Posterior vena cava (tissue), 2 donors: ENCODE measurements around the gene NAA15. TPM values are rescaled to one million over a fixed set of nuclear protein-coding genes. Genes with fewer than 3 reads are reported as not detected.
"Not testable (repeated sequence)": the region's sequence is repeated elsewhere in the genome, so short reads cannot be mapped to it uniquely, and the experiment has no call there.

Experiments used
- DNase-seq: peaks from one replicate; pipeline ENCODE4 v3.0.0-alpha.2; 2020; ENCODE audit warnings: low spot score
- intact Hi-C, 2 donors: fragments of 100-400 bp; cut with DNase I; formaldehyde crosslinking; loops; one replicate each; pipeline versions ENCODE4 v1.14.1 to v1.14.2; 2022 to 2023
- total RNA-seq, 2 donors: library from RNA; stranded (reverse); fragmentation: NEBNext Ultra II Directional; extraction: Animal tissue kit (Norgen Biotek cat#: 25700); gene quantifications; one replicate each; pipeline ENCODE4 v1.2.1, GENCODE V29; 2021
- donor health status: DM: yes; HTN: yes; CAD: no.
- donor health status: DM: yes; HTN: yes; CAD: no.

Gene NAA15
- total RNA-seq, 2 donors from 2014 or later, result 36.0 to 57.0 TPM

DNA sequence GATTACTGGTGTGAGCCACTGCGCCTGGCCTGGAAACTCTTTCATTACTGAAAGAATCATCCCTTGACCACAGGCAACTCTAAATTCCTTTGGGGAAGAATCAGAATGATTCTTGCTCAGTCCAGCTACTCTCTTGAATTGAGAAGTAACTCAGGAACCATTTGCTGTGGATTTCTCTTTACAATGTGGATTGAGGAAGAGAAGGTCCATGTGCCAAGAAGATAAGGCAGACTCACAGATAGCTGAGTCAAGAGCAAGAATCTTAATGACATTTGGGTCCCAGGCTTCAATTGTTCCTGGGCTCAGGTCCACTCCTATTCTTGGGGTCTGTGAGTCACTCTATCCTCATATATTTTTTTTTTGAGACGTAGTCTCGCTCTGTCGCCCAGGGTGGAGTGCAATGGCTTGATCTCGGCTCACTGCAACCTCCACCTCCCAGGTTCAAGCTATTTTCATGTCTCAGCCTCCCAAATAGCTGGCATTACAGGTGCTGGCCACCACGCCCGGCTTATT is 15.1 kb upstream of the NAA15 start:
- intact Hi-C loops, result loop anchor here in 1 of 2 donors (10.0 kb wide), 1 partner anchor 181 kb away; no protein-coding TSS in a partner anchor
- no peak for DNase-seq

DNA sequence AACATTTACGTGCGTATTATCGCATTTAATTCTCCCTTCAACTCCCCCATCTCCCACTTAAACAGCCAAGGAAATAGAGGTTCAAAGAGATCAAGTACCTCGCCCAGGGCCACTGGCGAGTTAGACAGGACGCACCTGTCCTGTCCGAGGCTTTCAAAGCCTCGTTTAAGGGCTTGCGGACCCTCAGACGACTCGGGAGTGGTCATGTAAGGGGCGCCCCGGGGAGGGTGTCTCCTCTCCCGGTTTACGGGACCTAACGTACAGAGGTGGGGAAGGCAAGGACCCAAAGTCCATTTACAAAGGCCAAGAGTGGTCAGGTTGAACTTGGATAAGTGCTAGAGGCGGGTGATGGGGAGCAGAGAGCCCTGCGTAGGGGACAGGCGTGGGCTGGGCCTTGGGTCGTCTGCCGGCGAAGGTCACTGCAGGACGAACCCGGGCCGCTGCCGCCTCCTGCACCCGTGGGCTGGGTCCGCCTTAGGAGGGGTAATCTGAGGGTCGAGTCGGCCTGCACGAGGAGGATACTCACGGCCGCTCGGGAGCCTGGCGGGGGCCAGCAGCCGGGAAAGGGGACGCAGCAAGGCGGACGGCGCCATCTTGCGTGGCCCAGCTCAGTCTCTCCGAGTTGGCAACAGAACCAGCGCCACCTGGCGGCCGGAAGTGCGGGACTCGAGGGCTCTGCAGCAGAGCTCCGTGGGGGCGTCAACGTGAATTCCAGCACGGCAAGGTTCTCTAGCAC is 5.9 kb upstream of the NAA15 start:
- peak; percentile 100 for DNase-seq
- intact Hi-C loops, result loop anchor here (5.0 kb wide), 2 partner anchors 68 to 263 kb away; no protein-coding TSS in a partner anchor

GRCh38 chr4:139295942-139296299 is 5.4 kb upstream of the NAA15 start:
- intact Hi-C loops, result loop anchor here (5.0 kb wide), 2 partner anchors 69 to 264 kb away; no protein-coding TSS in a partner anchor
- DNase-seq, result no peak

DNA sequence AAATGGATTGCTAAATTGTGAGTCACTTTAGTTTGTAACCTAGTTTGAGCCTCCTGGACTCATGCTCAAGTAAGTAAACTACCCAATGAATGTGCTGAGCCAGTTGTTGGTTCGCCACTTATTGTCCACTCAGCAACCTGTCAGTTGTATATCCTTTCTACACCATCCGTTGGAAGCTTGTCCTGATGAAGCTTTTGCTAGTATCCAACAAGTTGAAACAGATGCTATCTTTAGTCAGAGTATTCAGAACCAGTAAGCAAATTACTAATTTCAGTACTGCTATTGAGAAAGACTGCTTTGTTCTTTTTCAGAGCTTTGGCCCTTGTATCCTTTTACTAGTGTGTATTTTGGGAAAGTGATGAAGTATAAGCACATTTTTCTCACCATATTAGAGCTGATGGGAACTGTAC is 4.3 kb upstream of the NAA15 start:
- no peak for DNase-seq
- intact Hi-C loops, result loop anchor here (5.0 kb wide), 2 partner anchors 70 to 265 kb away; no protein-coding TSS in a partner anchor

DNA sequence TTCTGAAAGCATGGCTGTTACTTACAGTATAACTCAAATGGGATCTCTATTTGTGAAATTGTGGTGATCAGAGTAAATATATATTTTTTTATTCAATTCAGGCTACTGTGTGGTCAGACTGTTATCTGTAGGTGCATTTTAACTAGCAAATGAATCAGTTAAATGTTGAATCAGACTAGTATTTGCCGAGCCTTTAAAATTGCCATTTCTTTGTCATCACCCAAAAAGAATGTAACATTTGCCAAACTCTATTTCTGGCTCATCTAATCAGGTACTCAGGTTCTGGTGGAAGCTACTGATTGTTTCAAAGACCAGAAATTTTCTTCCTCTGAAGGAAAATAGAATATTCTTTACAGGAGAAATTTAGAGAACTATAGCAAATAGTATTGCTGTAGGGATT is 1.8 kb upstream of the NAA15 start:
- DNase-seq, result no peak
- intact Hi-C loops, result loop anchor here (5.0 kb wide), 2 partner anchors 72 to 267 kb away; no protein-coding TSS in a partner anchor

DNA sequence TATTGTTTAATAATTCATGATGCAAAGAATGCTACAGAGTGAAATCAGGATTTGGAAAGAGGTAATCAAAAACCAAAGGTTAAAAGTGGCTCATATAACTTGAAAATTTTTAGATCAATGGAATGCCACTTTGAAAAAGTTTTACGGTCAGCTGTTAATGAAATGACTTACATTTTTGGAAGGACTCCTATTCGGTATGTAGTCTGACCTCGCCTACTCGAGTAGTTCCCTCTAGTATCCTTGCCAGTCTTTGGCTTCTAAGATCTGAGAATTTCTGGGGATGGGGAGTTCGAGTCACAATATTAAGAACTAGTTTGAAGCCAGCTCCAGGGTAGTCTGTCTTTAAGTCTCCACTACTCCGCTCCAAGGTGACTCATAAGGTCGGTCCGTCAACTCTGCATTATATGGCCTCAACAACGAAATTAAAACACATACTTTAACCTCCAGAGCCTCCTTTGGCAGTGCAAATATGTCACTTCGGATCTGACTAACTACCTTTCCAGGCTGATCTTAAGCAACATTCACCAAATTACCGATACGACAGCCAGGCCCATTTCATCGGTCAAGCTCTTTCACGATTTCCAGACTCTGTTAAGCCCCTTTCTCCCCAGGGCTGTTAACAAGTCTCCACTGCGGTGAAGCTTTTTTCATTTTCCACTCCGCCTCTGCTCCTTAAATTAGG is 733 bp upstream of the NAA15 start:
- intact Hi-C loops, result no loop called here

DNA sequence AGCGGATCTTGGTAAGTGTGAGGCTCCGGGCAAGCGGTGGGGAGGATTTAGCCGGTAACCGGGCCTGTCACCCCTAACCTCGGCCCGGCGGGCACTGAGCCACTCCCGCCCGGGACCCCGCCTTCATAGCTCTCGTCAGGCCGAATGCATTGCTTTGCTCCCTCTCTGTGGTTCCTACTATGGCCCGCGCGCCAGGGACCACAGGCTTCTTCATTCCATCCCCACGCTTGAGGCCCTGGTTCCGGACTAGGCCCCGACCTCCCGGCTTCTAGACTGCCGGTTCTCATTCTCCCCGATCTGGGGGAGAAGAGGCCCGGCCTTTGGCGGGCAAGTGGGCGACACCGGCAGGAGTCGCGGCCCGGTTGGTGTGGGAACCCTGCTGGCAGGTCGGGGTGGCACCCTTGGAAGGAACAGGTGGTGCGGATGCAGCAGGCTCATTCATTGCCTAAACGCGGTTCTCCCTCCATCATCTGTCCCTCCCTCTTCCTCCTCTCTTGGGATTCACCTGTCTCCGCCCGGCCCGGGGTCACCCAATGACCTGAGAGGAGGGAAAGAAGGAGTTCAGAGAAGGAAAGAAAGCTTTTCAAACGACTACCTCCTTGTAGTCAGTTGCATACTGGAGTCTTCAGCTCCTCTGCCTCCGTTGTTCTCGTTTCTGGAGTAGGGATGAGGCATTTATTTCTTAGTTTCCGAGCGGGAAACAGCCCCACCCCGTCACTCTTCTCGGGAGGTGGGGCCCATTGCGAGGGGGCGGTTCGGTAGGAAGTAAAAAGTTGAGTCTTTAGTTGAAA is 711 bp downstream of the NAA15 start, which contains the start of gene NDUFC1:
TSS of gene NDUFC1 (minus strand) at position 657 of the 791 bp plus-strand sequence. CDS start 6,679 bp downstream, outside the sequence.
- intact Hi-C loops, result no loop called here
- peak; percentile 85 for DNase-seq

More for the DNA sequence above, 733 bp upstream of the NAA15 start:
- no peak for DNase-seq

DNA sequence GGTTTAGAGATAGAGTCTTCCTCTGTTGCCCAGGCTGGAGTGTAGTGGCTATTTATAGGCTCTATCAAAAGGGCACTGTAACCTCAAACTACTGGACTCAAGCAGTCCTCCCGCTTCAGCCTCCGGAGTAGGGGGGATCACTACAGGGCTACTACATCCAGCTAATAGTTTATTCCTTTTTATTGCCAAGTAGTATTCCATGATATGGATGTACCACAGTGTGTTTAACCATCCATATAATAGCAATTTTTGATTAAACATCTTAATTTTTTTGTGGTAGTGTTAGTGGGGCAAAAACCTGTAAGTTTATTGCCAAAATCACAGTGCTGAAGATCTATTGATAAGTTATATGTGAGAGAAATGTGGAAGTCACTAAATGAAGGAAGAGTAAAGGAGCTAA is 3.6 kb downstream of the NAA15 start:
- intact Hi-C loops, result no loop called here
- DNase-seq, result no peak

- intact Hi-C loops, result no loop called here
- DNase-seq, result no peak
Measured at GRCh38 chr4:139311909-139312308, 10.6 kb downstream of the NAA15 start.

GRCh38 chr4:139312552-139313332 is 11.4 kb downstream of the NAA15 start:
- intact Hi-C loops, result no loop called here
- no peak for DNase-seq

DNA sequence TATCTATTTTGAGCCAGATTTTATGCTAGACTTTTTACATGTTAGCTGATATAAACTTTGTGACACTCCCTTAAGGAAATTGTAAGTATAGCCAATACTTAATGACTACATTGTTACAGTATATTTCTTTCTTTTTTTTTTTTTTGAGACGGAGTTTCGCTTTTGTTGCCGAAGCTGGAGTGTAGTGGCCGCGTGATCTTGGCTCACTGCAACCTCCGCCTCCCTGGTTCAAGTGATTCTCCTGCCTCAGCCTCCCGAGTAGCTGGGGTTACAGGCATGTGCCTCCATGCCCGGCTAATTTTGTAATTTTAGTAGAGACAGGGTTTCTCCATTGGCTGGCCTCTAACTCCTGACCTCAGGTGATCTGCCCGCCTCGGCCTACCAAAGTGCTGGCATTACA is 12.1 kb downstream of the NAA15 start:
- DNase-seq, intact Hi-C loops: not testable (repeated sequence)

DNA sequence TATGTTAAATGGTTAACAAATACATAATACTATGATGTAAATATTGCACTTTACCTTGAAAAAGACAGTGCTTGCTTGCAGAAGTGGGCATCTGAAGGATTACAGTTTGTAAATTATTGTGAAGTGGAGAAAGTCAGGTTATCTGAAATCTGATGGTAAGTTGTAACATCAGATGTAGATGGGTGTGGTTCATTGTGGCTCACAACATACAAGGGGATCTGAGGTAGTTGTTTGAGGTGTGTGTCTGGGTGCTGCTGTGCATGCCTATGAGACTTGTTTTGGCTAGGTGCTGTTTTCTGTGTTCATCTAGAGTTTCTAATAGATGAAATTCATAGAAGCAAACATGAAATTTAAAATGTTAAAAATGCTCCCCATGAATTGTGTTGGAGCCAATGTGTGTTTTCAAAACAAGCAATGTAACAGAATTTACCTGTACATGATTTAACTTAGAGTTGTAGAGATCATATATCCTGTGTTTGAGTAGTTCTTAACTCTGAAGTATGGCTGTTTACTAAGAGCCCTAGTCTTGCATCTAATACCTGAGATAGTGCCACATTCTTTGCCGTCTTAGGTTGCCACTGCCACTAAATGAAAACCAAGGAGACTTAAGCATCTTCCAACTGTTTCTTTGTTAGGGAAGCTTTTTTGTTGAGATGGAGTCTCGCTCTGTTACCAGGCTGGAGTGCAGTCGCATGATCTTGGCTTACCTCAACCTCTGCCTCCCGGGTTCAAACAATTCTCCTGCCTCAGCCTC is 12.9 kb downstream of the NAA15 start:
- intact Hi-C loops, result no loop called here
- DNase-seq, result no peak

- intact Hi-C loops, result no loop called here
- DNase-seq, result no peak
Measured at GRCh38 chr4:139315221-139315675, 13.9 kb downstream of the NAA15 start.

DNA sequence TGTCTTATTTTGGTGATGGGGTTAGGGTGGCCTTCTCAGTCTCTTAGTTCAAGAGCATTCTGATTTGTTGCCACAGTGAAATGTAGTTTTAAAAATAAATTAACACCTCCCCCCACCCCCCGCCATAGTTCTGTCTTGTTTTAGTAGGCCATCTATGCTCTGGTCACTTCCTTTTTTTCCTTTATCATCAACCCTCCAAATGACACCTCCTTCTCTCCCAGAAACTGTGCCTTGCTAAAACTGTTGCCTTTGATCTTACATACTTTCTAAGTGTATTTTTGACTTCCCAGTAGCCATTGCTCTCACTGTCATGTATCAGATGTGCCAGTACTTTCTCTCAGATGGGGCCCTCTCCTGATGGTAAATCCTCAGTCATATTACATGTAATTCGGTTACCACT is 15.4 kb downstream of the NAA15 start:
- no peak for DNase-seq
- intact Hi-C loops, result no loop called here

DNA sequence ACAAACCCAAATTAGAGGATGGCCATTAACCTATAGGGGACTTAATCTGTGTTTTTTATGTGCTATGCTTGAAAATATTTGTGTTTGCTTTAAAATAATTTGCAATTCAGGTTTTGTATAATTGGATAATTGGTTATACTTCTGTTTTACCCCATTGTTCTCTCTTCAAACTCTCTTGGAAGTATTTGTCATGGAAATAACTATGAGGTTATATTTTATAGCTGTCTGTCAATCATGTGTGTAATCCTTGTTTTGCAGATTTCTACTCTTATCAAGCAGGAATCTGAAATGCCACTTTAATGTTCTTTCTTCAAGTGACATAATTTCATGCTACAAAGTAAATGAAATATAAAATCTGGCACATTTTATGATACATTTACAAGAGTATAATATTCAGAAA is 16.3 kb downstream of the NAA15 start:
- intact Hi-C loops, result no loop called here
- no peak for DNase-seq

- intact Hi-C loops, result no loop called here
- DNase-seq, result no peak
Measured at GRCh38 chr4:139319571-139319970, 18.3 kb downstream of the NAA15 start.

- intact Hi-C loops, DNase-seq: not testable (repeated sequence)
Measured at GRCh38 chr4:139322070-139322469, 20.8 kb downstream of the NAA15 start.

DNA sequence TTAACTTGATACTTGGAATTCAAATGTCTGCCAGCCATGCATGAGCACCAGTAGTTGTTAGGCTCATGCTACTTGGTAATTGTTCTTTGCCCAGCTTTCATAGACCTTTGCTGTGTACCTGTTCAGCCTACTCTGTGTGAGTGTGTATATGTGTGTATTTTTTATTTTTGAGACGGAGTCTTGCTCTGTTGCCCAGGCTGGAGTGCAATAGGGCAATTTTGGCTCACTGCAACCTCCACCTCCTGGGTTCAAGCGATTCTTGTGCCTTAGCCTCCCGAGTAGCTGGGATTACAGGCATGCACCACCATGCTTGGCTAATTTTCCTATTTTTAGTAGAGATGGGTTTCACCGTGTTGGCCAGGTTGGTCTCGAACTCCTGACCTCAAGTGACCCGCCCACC is 21.2 kb downstream of the NAA15 start:
- DNase-seq, intact Hi-C loops: not testable (repeated sequence)
